B cell (primary cell): ENCODE data around the gene B4GALNT1. TPM values are rescaled to one million over a fixed set of nuclear protein-coding genes. Genes with fewer than 3 reads are reported as not detected.

Source experiments
- ATAC-seq: fragments of 200-7000 bp; cut with Tn5 transposase; one replicate; pipeline ENCODE4 v1.10.0; 2021; ENCODE audit warnings: low read depth, mild to moderate bottlenecking, moderate number of reproducible peaks, moderate library complexity
- CTCF ChIA-PET: fragments of 350-600 bp; sonication (Branson Sonifier 250); formaldehyde crosslinking; loops from one replicate; lab custom pipeline; 2021; ENCODE audit warnings: antibody characterized with exemption, inconsistent platforms; lab: Charles Lee
- POLR2A ChIA-PET: fragments of 350-600 bp; sonication (Branson Sonifier 250); formaldehyde crosslinking; loops from one replicate; lab custom pipeline; 2021; ENCODE audit warnings: antibody characterized with exemption; lab: Charles Lee
- DNase-seq: peaks from one replicate; pipeline ENCODE4 v3.0.0; 2013
- H2AFZ ChIP-seq: 2 replicates; pipeline ENCODE4 v1.6.1; 2012; ENCODE audit warnings: mild to moderate bottlenecking, low read depth, low read length; ENCODE audit not compliant: insufficient read depth, poor library complexity, severe bottlenecking
- H3K27ac ChIP-seq, 2 donors: 1 replicate in 1 of 2; 2 replicates in 1 of 2; pipeline ENCODE4 v1.5.1; 2012 to 2013; ENCODE audit warnings: low read length in 2 of 2, mild to moderate bottlenecking in 2 of 2, moderate library complexity in 1 of 2
- H3K27me3 ChIP-seq, 4 experiments: fragments of 200-600 bp in 1 of 4; sonication (generic) in 1 of 4; replicated peaks in 1 of 4; 1 replicate in 2 of 4; 2 replicates in 2 of 4; pipeline versions ENCODE4 v1.6.1 to v1.7.0; 2013 to 2016; ENCODE audit warnings: low read length in 3 of 4, mild to moderate bottlenecking in 2 of 4, mixed read lengths in 1 of 4, moderate library complexity in 1 of 4; ENCODE audit not compliant: insufficient read depth in 4 of 4, control insufficient read depth in 3 of 4; ENCODE audit errors: control extremely low read depth in 1 of 4
- H3K36me3 ChIP-seq, 2 experiments: replicated peaks in 1 of 2; 1 replicate in 1 of 2; 2 replicates in 1 of 2; pipeline versions ENCODE4 v1.6.1 to v1.7.1; 2013; ENCODE audit warnings: low read length in 1 of 2; ENCODE audit not compliant: insufficient read depth in 2 of 2, control insufficient read depth in 1 of 2; ENCODE audit errors: control extremely low read depth in 1 of 2, extremely low read depth in 1 of 2
- H3K4me1 ChIP-seq, 2 donors: fragments of 200-600 bp in 1 of 2; sonication (generic) in 1 of 2; 1 replicate in 1 of 2; 2 replicates in 1 of 2; pipeline versions ENCODE4 v1.5.1 to v1.6.1; 2013 to 2017; ENCODE audit warnings: low read length in 2 of 2; ENCODE audit not compliant: control insufficient read depth in 2 of 2, insufficient read depth in 2 of 2
- H3K4me2 ChIP-seq: replicated peaks from 2 replicates; pipeline ENCODE3; 2012; ENCODE audit warnings: mild to moderate bottlenecking, low read depth, low read length; ENCODE audit not compliant: poor library complexity, severe bottlenecking
- H3K4me3 ChIP-seq, 5 experiments: fragments of 200-600 bp in 1 of 5; sonication (generic) in 1 of 5; 1 replicate in 3 of 5; 2 replicates in 2 of 5; pipeline versions ENCODE4 v1.5.1 to v1.7.0; 2011 to 2016; ENCODE audit warnings: low read length in 4 of 5, mild to moderate bottlenecking in 4 of 5, low read depth in 2 of 5, control low read depth in 1 of 5, moderate library complexity in 1 of 5; ENCODE audit not compliant: insufficient read depth in 1 of 5; ENCODE audit errors: control extremely low read depth in 1 of 5, extremely low read depth in 1 of 5
- H3K79me2 ChIP-seq: fragments of 200-600 bp; sonication (generic); one replicate; pipeline ENCODE4 v1.6.0; 2016; ENCODE audit warnings: low read length; ENCODE audit not compliant: control insufficient read depth, insufficient read depth
- H3K9ac ChIP-seq: fragments of 200-600 bp; sonication (generic); 2 replicates; pipeline ENCODE4 v1.6.1; 2017; ENCODE audit warnings: mild to moderate bottlenecking, low read length, moderate library complexity
- H3K9me3 ChIP-seq, 3 donors: one replicate each; pipeline versions ENCODE4 v1.6.1 to v1.7.1; 2013; ENCODE audit warnings: low read length in 2 of 3; ENCODE audit not compliant: control insufficient read depth in 2 of 3, insufficient read depth in 1 of 3; ENCODE audit errors: control extremely low read depth in 1 of 3
- H4K20me1 ChIP-seq: 2 replicates; pipeline ENCODE4 v1.6.0; 2012; ENCODE audit warnings: mild to moderate bottlenecking, low read length; ENCODE audit not compliant: insufficient read depth, control insufficient read depth, poor library complexity, severe bottlenecking
- H3K27ac Mint-ChIP-seq: one replicate; pipeline ENCODE4 v1.8.0; 2021; ENCODE audit warnings: mixed read lengths
- H3K27me3 Mint-ChIP-seq: one replicate; pipeline ENCODE4 v1.8.0; 2021; ENCODE audit warnings: mixed read lengths
- H3K4me1 Mint-ChIP-seq: one replicate; pipeline ENCODE4 v1.8.0; 2021; ENCODE audit warnings: mixed read lengths
- H3K4me3 Mint-ChIP-seq: one replicate; pipeline ENCODE4 v1.8.0; 2021; ENCODE audit warnings: mixed read lengths
- H3K9me3 Mint-ChIP-seq: one replicate; pipeline ENCODE4 v1.8.0; 2022; ENCODE audit warnings: mixed read lengths; ENCODE audit not compliant: insufficient read depth
- EZH2 ChIP-seq: IDR thresholded peaks from 2 replicates; pipeline ENCODE4 v1.6.1; 2012; ENCODE audit warnings: borderline replicate concordance, low read depth, mild to moderate bottlenecking, moderate library complexity, low read length; ENCODE audit not compliant: insufficient read depth, poor library complexity, severe bottlenecking
- WGBS: methylation state at CpG from one replicate; pipeline ENCODE4 v1.1.5; 2013; ENCODE audit warnings: missing lambda C conversion rate; ENCODE audit not compliant: insufficient coverage; 5-methylcytosine and 5-hydroxymethylcytosine counted together
- intact Hi-C: fragments of 100-400 bp; cut with micrococcal nuclease; formaldehyde crosslinking; loops from one replicate; pipeline ENCODE4 v1.10.0; 2022
- polyA plus RNA-seq: library from polyadenylated mRNA; depleted of rRNA; stranded (reverse); fragments of >200 nt; gene quantifications from 2 replicates; pipeline ENCODE4 v1.2.3, GENCODE V29; 2012
- total RNA-seq, 2 donors: library from RNA; stranded (reverse); fragments of 120-200 nt in 1 of 2; gene quantifications; 1 replicate in 1 of 2; 2 replicates in 1 of 2; pipeline versions ENCODE4 v1.2.3 to v1.2.4, GENCODE V29; 2013 to 2022
- TF ChIP-seq, protein P1 (sequence below): fragments of 200-600 bp; IDR thresholded peaks from one replicate; pipeline ENCODE4 v1.8.0; 2022; ENCODE audit warnings: antibody characterized with exemption, mild to moderate bottlenecking

Gene B4GALNT1
- total and polyA plus RNA-seq, 2 donors (not counting 1 experiment from before 2014, with no cell fraction given) = 0.04 to 0.22 TPM

DNA sequence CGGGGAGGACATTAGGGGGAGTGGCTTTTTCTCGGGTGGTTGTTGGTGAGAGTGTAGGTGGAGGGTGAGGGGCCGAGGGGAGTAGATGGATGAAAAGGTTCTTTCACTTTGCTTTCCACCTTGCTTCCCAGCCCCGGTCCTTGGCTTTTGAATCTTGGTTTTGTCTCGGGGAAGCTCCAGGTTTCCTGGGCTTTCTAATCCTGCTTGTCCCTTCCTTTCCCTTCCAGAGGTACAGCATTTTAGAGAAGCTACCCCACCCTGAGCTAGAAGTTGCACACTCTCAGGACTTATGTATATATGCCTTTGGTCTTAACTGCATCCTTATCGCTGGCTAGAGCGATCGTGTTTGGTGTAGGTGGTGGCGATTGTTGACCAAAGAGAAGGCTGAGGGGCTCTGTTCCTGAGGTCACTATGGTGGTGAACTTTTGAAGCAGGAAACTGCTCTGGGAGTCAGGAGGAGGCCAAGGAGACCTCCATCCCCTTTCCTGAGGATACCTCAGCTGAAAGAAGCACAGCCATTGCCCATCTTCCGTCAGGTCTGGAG, 41.1 kb downstream of the B4GALNT1 start:
- peaks cover 0 to 12% (median 7%) of the 10 kb centered on the region in 4 experiments for H3K27me3 ChIP-seq
- no peak for DNase-seq
- no peak for ATAC-seq
- peaks cover 3% of the 10 kb centered on the region for H4K20me1 ChIP-seq
- peak overlapping the region; percentile 90 for H3K4me2 ChIP-seq
- intact Hi-C loops = loop anchor here (1.0 to 2.0 kb wide), 3 partner anchors 9 to 45 kb away; partner anchors contain the start of gene DCTN2
- H3K27ac ChIP-seq = peak overlapping the region in 1 of 2 donors; percentile 63
- POLR2A ChIA-PET = interaction anchor here (0.9 to 1.7 kb wide), 2 partner anchors 13 to 24 kb away, joined by 3 to 4 read pairs; no protein-coding TSS in a partner anchor
- peaks cover 3% of the 10 kb centered on the region for H3K27me3 Mint-ChIP-seq
- CTCF ChIA-PET = interaction anchor here (0.7 to 3.7 kb wide), 6 partner anchors 9 to 41 kb away, joined by 3 to 32 read pairs (median 5); partner anchors contain the start of gene B4GALNT1
- H3K4me1 ChIP-seq = peaks cover 14 to 21% of the 10 kb centered on the region in 2 donors
- H2AFZ ChIP-seq = peak overlapping the region; percentile 87
- H3K9ac ChIP-seq = peak overlapping the region; percentile 73
- H3K4me3 ChIP-seq = peak overlapping the region in 4 of 5 experiments; percentile 75 to 97 (median 82)
- 74% methylated on average over 9 of the region's 10 CpGs for WGBS
- H3K79me2 ChIP-seq = peaks cover 15% of the 10 kb centered on the region
- H3K27ac Mint-ChIP-seq = peak overlapping the region; percentile 81
- no peak for TF ChIP-seq EZH2
- TF ChIP-seq, protein P1, sequence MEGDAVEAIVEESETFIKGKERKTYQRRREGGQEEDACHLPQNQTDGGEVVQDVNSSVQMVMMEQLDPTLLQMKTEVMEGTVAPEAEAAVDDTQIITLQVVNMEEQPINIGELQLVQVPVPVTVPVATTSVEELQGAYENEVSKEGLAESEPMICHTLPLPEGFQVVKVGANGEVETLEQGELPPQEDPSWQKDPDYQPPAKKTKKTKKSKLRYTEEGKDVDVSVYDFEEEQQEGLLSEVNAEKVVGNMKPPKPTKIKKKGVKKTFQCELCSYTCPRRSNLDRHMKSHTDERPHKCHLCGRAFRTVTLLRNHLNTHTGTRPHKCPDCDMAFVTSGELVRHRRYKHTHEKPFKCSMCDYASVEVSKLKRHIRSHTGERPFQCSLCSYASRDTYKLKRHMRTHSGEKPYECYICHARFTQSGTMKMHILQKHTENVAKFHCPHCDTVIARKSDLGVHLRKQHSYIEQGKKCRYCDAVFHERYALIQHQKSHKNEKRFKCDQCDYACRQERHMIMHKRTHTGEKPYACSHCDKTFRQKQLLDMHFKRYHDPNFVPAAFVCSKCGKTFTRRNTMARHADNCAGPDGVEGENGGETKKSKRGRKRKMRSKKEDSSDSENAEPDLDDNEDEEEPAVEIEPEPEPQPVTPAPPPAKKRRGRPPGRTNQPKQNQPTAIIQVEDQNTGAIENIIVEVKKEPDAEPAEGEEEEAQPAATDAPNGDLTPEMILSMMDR = no peak
- no peaks in the 10 kb centered on the region for H3K9me3 ChIP-seq
- H3K4me1 Mint-ChIP-seq = peaks cover 26% of the 10 kb centered on the region
- no peaks in the 10 kb centered on the region for H3K9me3 Mint-ChIP-seq
- H3K36me3 ChIP-seq = peaks cover 10 to 25% of the 10 kb centered on the region in 2 experiments
- H3K4me3 Mint-ChIP-seq = peak overlapping the region; percentile 89
